ENCODE data around the gene SHOC2. TPM values are rescaled to one million over a fixed set of nuclear protein-coding genes. Genes with fewer than 3 reads are reported as not detected.
A peak's percentile ranks its signal among the peaks of the same experiment; 100 is the strongest.

The SHOC2 gene
- total and polyA plus RNA-seq, 2 of the 13 experiments (the other 11 are each of a cell fraction or from before 2014, with no cell fraction given): 8.6 to 25.5 TPM

GRCh38 chr10:110919349-110919931 is at the start of gene SHOC2 (continued):
- TF ChIP-seq GLMP (CRISPR knock-in tag; IDR thresholded peaks at IDR 0.05; ENCODE audit: borderline replicate concordance): no peak
- no peak for TF ChIP-seq CENPX (CRISPR knock-in tag; IDR thresholded peaks at IDR 0.05)
- no peak for TF ChIP-seq SIX4 (CRISPR knock-in tag; IDR thresholded peaks at IDR 0.05)
- TF ChIP-seq RBM39 (IDR thresholded peaks at IDR 0.05; ENCODE audit: low read depth, low read length, poor library complexity, severe bottlenecking): no peak
- TF ChIP-seq MXD3 (CRISPR knock-in tag; IDR thresholded peaks at IDR 0.05): no peak
- TF ChIP-seq, protein P1, sequence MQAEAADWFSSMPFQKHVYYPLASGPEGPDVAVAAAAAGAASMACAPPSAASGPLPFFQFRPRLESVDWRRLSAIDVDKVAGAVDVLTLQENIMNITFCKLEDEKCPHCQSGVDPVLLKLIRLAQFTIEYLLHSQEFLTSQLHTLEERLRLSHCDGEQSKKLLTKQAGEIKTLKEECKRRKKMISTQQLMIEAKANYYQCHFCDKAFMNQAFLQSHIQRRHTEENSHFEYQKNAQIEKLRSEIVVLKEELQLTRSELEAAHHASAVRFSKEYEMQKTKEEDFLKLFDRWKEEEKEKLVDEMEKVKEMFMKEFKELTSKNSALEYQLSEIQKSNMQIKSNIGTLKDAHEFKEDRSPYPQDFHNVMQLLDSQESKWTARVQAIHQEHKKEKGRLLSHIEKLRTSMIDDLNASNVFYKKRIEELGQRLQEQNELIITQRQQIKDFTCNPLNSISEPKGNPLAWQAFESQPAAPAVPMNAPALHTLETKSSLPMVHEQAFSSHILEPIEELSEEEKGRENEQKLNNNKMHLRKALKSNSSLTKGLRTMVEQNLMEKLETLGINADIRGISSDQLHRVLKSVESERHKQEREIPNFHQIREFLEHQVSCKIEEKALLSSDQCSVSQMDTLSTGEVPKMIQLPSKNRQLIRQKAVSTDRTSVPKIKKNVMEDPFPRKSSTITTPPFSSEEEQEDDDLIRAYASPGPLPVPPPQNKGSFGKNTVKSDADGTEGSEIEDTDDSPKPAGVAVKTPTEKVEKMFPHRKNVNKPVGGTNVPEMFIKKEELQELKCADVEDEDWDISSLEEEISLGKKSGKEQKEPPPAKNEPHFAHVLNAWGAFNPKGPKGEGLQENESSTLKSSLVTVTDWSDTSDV (CRISPR knock-in tag; IDR thresholded peaks at IDR 0.05): no peak
- no peak for TF ChIP-seq SSRP1 (CRISPR knock-in tag; IDR thresholded peaks at IDR 0.05)
- TF ChIP-seq, protein P2, sequence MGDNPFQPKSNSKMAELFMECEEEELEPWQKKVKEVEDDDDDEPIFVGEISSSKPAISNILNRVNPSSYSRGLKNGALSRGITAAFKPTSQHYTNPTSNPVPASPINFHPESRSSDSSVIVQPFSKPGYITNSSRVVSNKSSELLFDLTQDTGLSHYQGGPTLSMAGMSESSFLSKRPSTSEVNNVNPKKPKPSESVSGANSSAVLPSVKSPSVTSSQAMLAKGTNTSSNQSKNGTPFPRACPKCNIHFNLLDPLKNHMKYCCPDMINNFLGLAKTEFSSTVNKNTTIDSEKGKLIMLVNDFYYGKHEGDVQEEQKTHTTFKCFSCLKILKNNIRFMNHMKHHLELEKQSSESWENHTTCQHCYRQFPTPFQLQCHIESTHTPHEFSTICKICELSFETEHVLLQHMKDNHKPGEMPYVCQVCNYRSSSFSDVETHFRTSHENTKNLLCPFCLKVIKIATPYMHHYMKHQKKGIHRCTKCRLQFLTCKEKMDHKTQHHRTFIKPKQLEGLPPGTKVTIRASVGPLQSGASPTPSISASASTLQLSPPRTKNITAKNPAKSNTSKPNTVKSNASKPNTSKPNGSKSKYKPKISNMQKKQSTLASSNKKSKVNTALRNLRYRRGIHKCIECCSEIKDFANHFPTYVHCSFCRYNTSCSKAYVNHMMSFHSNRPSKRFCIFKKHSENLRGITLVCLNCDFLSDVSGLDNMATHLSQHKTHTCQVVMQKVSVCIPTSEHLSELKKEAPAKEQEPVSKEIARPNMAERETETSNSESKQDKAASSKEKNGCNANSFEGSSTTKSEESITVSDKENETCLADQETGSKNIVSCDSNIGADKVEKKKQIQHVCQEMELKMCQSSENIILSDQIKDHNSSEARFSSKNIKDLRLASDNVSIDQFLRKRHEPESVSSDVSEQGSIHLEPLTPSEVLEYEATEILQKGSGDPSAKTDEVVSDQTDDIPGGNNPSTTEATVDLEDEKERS (CRISPR knock-in tag; IDR thresholded peaks at IDR 0.05): no peak
- TF ChIP-seq HIVEP1 (CRISPR knock-in tag; IDR thresholded peaks at IDR 0.05): no peak
- TF ChIP-seq ZNF142 (CRISPR knock-in tag; IDR thresholded peaks at IDR 0.05): no peak
- peak; percentile 66 for TF ChIP-seq ZFX (CRISPR knock-in tag; IDR thresholded peaks at IDR 0.05; ENCODE audit: low read depth)
